ENCODE measurements around the gene LMNA.
"Not testable (repeated sequence)": the region's sequence is repeated elsewhere in the genome, so short reads cannot be mapped to it uniquely, and the experiment has no call there.

The LMNA gene

GRCh38 chr1:156123356-156124196 lies 9.1 kb downstream of the LMNA start:
- DNase-seq = peak; percentile 97

DNA sequence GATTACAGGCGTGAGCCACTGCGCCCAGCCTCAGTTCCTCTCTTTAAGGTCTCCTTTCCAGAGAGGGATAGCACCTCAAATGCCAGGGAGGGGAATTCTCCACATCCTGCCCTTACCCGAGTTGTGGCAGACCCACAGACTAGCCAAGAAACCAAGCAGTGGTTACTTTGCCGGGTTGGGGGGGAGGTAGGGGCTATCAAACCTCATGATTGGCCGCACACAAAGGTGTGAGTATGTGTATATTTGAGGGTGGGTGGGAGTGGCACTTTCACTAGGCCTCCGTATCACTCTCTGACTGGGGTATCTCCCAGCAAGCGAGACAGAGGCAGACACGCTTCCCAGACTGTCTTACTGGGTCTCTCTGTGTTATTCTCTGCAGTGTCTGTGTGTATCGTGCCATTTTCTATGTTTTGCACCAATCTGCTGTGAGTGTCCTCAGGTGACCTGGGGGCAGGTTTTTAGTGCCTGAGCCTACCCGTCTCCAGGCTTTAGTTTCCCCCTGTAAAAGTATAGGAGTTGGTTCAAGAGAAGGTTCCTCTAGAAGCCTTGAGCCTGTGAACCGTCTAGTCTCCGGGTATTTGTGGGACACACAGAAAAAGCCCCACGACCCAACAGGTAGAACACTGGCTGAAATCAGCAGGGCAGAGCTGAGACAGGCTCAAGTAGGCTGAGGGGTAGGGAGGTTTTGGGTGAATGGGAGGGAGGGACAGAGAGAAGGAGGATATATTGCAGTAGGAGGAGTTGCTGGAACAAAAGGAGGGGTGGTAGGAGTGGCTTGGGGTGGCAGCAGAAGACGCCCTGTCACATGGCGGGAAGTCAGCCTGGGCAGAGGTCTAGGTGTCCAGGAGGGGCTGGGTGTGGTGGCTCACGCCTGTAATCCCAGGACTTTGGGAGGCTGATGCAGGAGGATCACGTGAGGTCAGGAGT lies 10.3 kb downstream of the LMNA start:
- no peak for DNase-seq

- DNase-seq = not testable (repeated sequence)
Measured at GRCh38 chr1:156125544-156125943, 11.0 kb downstream of the LMNA start.

GRCh38 chr1:156126043-156126629 lies 11.6 kb downstream of the LMNA start:
- no peak for DNase-seq

- DNase-seq = no peak
Measured at GRCh38 chr1:156126630-156127534, 12.4 kb downstream of the LMNA start.

DNA sequence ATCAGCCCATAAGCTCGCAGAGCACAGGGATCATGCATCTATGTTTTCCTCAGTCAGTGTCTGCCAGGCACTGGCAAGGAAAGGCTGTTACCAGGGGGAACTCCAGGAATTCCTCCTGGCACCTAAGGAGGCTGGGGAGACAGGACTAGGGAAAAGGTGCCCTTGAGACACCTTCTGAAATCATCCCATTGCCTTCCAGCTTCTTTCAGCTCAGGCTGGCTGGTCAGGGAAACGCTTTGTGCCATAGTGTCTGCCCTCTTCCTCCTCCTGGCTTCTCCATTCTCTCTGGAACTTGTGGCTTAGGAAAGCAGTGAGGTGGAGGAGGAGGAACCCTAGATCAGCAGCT lies 13.8 kb downstream of the LMNA start:
- no peak for DNase-seq

GRCh38 chr1:156128654-156129597 lies 14.4 kb downstream of the LMNA start:
- no peak for DNase-seq

DNA sequence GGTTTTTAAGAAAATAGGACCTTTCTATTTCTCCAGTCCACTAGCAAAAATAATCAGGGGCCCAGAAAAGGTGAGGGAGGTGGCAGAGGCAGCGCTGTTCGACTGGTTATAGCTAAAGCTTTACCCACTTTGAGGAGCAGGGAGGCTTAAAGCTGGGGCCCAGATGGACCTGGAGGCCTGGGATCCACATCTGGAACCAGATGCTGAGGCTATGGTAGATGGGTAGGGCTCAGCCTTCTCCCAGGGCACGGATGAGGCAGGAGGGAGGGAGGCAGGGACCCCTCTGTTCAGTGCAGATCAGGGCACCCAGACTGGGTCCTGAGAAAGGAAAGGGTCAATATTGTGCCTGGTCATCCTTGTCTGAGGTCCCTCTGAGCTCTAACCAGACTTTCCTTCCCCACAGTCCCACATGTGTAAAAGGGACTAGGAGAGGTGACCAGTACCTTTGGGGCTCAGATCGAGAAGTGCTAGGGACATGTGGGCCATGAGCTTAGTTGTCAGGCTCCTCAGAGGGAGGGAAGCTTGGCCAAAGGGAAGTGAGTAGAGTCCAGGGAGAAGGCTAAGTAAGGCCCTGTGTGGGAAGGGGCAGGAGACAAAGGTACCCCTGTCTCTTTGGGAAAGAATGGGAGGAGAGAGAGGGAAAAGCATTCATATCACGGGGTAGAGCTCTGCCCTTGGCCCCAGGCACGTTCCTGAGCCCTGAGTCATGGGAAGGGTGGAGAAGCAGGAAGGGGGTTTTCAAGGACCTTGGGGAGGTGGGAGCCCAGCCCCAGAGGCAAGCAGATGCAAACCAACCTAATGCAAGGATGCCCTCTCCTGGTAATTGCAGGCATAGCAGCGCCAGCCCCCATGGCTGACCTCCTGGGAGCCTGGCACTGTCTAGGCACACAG lies 15.4 kb downstream of the LMNA start:
- DNase-seq = peak; percentile 75

- no peak for DNase-seq
Measured at GRCh38 chr1:156130578-156130942, 16.0 kb downstream of the LMNA start.

DNA sequence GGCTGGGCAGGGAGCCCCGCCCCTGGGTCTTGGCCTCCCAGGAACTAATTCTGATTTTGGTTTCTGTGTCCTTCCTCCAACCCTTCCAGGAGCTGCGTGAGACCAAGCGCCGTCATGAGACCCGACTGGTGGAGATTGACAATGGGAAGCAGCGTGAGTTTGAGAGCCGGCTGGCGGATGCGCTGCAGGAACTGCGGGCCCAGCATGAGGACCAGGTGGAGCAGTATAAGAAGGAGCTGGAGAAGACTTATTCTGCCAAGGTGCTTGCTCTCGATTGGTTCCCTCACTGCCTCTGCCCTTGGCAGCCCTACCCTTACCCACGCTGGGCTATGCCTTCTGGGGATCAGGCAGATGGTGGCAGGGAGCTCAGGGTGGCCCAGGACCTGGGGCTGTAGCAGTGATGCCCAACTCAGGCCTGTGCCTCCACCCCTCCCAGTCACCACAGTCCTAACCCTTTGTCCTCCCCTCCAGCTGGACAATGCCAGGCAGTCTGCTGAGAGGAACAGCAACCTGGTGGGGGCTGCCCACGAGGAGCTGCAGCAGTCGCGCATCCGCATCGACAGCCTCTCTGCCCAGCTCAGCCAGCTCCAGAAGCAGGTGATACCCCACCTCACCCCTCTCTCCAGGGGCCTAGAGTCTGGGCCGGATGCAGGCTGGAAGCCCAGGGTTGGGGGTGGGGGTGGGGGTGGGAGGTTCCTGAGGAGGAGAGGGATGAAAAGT lies 20.4 kb downstream of the LMNA start:
- no peak for DNase-seq

DNA sequence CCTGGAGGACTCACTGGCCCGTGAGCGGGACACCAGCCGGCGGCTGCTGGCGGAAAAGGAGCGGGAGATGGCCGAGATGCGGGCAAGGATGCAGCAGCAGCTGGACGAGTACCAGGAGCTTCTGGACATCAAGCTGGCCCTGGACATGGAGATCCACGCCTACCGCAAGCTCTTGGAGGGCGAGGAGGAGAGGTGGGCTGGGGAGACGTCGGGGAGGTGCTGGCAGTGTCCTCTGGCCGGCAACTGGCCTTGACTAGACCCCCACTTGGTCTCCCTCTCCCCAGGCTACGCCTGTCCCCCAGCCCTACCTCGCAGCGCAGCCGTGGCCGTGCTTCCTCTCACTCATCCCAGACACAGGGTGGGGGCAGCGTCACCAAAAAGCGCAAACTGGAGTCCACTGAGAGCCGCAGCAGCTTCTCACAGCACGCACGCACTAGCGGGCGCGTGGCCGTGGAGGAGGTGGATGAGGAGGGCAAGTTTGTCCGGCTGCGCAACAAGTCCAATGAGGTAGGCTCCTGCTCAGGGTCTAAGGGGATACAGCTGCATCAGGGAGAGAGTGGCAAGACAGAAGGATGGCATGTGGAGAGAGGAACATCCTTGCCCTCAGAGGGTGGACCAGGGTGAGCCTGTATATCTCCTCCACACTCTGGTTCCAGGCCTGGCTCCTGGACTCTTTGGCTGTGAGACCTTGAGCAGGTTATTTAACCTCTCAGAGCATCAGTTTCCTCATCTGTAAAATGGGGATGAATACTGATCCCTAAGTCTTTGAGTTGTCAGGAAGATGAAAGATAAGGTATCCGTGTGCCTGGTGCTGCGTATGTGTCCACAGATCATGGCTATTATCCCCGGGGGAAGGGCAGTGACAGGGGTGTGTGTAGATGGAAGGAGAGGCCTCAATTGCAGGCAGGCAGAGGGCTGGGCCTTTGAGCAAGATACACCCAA lies 21.7 kb downstream of the LMNA start:
- DNase-seq = no peak

- DNase-seq = no peak
Measured at GRCh38 chr1:156136970-156137483, 22.5 kb downstream of the LMNA start.

- DNase-seq = no peak
Measured at GRCh38 chr1:156138458-156138867, 24.0 kb downstream of the LMNA start.

GRCh38 chr1:156140879-156141707 lies 26.6 kb downstream of the LMNA start:
- no peak for DNase-seq

- DNase-seq = no peak
Measured at GRCh38 chr1:156143765-156144489, 29.4 kb downstream of the LMNA start.

- DNase-seq = no peak
Measured at GRCh38 chr1:156144742-156145141, 30.2 kb downstream of the LMNA start.

GRCh38 chr1:156145650-156146019 lies 31.1 kb downstream of the LMNA start:
- DNase-seq = no peak
